Heart left ventricle (tissue), 13 donors: ENCODE data around the gene DBN1.

Source experiments
- POLR2A ChIP-seq, 2 donors: fragments of 450-650 bp; IDR thresholded peaks; one replicate each; pipeline ENCODE4 v1.6.1; 2017; ENCODE audit warnings: antibody characterized with exemption in 2 of 2, mild to moderate bottlenecking in 2 of 2, moderate library complexity in 2 of 2
- TF ChIP-seq, protein P1 (sequence below), 12 donors: fragments of 200-600 bp; sonication (generic) in 4 of 12; IDR thresholded peaks; one replicate each; pipeline versions ENCODE4 v1.5.0 to v1.8.0; 2018 to 2022; ENCODE audit warnings: antibody characterized with exemption in 12 of 12, mild to moderate bottlenecking in 5 of 12
- donor health status: ischemic (EF 13 %, LVEDD 7.1; RV severe dilation, severe dysfunction).
- donor health status: DM: no; HTN: yes; CAD: no.
- donor health status: DM: no; HTN: no; CAD: no.
- donor health status: ischemic (EF 25% LVEDD 6.9; RV normal size, moderate dysfunction).
- donor health status: ischemic (EF 25% LVEDD 5.7; RV mildly dilated, moderate dysfunction).
- donor health status: ischemic (EF 35%, LVEDD 5.7; RV mildly dilated, moderate dysfunction).
- donor health status: nonischemic (EF 11% LVEDD 7.7; RV severe dilation, severe dysfunction).
- donor health status: DM: yes; HTN: yes; CAD: no.
- donor health status: PGD.
- donor health status: ischemic (EF 29% LVEDD 5.4; RV normal size, mild dysfunction).
- donor health status: nonischemic (EF 23%, LVEDD 6.1; RV moderate dilation, normal function).

DNA sequence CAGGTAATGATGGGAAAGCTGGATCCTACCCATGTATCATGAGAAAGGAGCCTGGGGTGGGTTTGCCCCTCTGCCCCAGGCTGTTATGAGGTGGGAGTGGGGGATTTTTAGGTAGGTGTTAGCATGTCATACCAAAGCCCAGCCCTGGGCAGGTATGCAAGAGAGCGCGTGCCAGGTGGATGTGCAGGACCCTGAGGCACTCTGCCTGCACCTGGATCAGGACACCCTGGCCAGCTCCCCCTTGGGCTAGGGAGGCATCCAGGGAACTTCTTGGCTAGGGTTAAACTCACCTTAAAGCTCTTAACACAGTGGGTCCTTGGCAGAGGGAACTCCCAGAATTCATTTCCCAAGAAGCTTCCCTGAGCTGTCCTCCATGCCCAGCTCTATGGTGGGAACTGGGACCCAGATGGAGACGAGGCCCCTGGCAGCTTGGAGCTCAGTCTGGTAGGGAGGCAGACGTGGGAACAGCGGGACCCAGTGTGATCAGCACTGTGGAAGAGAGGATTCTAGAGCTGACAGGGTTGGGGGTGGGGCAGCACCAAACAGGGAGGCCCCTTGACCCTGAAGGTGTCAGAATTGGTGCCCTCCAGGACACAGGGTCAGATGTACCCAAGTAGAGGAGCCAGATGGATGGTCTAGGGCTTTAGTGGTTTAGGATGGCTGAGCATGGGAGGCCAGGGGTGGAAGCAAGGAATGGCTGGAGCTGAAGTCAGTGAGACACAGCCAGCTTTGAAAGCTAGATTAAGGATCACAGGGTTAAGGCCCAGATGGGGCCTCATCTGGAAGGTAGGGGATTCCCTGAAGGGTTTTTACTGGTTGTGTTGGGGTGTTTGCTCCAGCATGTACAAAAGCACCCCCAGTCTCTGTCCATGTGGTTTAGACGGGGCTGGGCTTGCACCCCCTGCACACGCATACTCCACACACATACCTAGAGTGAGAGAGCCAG is 29.1 kb downstream of the DBN1 start:
- TF ChIP-seq, protein P1, sequence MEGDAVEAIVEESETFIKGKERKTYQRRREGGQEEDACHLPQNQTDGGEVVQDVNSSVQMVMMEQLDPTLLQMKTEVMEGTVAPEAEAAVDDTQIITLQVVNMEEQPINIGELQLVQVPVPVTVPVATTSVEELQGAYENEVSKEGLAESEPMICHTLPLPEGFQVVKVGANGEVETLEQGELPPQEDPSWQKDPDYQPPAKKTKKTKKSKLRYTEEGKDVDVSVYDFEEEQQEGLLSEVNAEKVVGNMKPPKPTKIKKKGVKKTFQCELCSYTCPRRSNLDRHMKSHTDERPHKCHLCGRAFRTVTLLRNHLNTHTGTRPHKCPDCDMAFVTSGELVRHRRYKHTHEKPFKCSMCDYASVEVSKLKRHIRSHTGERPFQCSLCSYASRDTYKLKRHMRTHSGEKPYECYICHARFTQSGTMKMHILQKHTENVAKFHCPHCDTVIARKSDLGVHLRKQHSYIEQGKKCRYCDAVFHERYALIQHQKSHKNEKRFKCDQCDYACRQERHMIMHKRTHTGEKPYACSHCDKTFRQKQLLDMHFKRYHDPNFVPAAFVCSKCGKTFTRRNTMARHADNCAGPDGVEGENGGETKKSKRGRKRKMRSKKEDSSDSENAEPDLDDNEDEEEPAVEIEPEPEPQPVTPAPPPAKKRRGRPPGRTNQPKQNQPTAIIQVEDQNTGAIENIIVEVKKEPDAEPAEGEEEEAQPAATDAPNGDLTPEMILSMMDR (IDR thresholded peaks at IDR 0.05), result no peak
- no peak for TF ChIP-seq POLR2A (IDR thresholded peaks at IDR 0.05)
